PFSK-1 (cell line): ENCODE data around the gene TRAPPC6A.

Source experiments
- POLR2AphosphoS5 ChIP-seq: IDR thresholded peaks from 2 replicates; pipeline ENCODE4 v1.6.1; 2012; ENCODE audit warnings: low read depth, mild to moderate bottlenecking, control low read depth, low read length, moderate library complexity
- TF ChIP-seq, protein P1 (sequence below), 2 experiments: IDR thresholded peaks; 2 replicates each; pipeline versions ENCODE4 v1.6.1 to v1.8.0; 2011 to 2012; ENCODE audit warnings: low read depth in 2 of 2, low read length in 2 of 2, control low read depth in 1 of 2, inconsistent platforms in 1 of 2, mild to moderate bottlenecking in 1 of 2, moderate library complexity in 1 of 2; ENCODE audit not compliant: insufficient read depth in 1 of 2

DNA sequence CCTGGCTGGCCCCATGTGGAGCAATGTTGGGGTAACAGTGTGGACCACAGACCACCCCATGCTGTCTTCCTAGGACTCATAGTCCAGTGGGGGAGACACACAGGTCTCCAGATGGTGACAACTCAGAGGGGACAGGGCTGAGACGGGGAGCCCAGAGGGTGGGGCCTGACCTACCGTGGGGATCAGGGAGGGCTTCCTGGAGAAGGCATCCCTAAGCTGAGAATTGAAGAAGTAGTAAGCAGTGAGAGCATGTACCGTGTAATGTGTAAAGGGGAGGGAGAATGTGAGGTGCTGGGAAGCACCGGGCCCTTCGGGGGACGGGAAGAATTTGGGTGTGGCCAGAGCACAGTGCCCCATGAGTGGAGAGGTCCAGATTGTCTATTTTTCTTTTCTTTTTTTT, 54.0 kb downstream of the TRAPPC6A start:
- TF ChIP-seq, protein P1, sequence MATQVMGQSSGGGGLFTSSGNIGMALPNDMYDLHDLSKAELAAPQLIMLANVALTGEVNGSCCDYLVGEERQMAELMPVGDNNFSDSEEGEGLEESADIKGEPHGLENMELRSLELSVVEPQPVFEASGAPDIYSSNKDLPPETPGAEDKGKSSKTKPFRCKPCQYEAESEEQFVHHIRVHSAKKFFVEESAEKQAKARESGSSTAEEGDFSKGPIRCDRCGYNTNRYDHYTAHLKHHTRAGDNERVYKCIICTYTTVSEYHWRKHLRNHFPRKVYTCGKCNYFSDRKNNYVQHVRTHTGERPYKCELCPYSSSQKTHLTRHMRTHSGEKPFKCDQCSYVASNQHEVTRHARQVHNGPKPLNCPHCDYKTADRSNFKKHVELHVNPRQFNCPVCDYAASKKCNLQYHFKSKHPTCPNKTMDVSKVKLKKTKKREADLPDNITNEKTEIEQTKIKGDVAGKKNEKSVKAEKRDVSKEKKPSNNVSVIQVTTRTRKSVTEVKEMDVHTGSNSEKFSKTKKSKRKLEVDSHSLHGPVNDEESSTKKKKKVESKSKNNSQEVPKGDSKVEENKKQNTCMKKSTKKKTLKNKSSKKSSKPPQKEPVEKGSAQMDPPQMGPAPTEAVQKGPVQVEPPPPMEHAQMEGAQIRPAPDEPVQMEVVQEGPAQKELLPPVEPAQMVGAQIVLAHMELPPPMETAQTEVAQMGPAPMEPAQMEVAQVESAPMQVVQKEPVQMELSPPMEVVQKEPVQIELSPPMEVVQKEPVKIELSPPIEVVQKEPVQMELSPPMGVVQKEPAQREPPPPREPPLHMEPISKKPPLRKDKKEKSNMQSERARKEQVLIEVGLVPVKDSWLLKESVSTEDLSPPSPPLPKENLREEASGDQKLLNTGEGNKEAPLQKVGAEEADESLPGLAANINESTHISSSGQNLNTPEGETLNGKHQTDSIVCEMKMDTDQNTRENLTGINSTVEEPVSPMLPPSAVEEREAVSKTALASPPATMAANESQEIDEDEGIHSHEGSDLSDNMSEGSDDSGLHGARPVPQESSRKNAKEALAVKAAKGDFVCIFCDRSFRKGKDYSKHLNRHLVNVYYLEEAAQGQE (IDR thresholded peaks at IDR 0.05; ENCODE audit: insufficient read depth in 1 of 2, low read depth in 2 of 2, low read length in 2 of 2), result no peak
- TF ChIP-seq POLR2AphosphoS5, result no peak
